ENCODE results near the gene MED4. TPM values are rescaled to one million over a fixed set of nuclear protein-coding genes. Genes with fewer than 3 reads are reported as not detected.
A peak's percentile ranks its signal among the peaks of the same experiment; 100 is the strongest.

Gene MED4, protein sequence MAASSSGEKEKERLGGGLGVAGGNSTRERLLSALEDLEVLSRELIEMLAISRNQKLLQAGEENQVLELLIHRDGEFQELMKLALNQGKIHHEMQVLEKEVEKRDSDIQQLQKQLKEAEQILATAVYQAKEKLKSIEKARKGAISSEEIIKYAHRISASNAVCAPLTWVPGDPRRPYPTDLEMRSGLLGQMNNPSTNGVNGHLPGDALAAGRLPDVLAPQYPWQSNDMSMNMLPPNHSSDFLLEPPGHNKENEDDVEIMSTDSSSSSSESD
- total RNA-seq, result 10 to 100 TPM; 33.9 to 36.4 TPM

DNA sequence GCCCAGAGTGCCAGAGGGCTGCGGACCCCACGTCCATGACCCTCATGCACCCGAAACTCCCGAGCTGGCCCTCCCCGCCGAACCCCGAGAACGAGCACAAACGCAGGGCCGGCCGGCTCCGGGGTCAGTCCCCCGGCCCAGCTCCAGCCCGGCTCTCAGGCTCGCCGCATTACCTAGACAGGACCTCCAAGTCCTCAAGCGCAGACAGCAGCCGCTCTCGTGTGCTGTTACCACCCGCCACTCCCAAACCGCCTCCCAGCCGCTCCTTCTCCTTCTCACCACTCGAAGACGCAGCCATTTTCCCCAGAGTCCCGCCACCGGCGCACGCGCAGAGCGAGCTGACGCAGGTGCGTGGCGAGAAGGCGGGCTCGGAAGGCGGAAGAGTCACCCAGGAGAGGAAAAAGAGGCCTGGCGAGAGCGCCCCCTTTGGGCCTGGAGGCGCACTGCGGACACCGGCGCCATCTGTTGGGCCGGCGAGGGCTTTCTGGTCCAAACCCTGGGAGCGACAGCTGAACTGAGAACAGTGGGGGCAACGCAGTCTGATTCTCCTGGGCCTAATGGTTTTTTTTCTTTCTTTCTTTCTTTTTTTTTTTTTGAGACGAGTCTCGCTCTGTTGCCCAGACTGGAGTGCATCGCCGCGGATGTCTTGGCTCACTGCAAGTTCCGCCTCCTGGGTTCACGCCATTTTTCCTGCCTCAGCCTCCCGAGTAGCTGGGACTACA, at the start of gene MED4:
MED4 (minus strand) TSS at position 324 of the 722 bp plus-strand sequence; CDS start at position 298, 26 bp downstream.
- no peaks in the 10 kb centered on the region for H3K36me3 ChIP-seq
- peak; percentile 70 for TF ChIP-seq POLR2A (IDR thresholded peaks at IDR 0.05)
- TF ChIP-seq, protein P1, sequence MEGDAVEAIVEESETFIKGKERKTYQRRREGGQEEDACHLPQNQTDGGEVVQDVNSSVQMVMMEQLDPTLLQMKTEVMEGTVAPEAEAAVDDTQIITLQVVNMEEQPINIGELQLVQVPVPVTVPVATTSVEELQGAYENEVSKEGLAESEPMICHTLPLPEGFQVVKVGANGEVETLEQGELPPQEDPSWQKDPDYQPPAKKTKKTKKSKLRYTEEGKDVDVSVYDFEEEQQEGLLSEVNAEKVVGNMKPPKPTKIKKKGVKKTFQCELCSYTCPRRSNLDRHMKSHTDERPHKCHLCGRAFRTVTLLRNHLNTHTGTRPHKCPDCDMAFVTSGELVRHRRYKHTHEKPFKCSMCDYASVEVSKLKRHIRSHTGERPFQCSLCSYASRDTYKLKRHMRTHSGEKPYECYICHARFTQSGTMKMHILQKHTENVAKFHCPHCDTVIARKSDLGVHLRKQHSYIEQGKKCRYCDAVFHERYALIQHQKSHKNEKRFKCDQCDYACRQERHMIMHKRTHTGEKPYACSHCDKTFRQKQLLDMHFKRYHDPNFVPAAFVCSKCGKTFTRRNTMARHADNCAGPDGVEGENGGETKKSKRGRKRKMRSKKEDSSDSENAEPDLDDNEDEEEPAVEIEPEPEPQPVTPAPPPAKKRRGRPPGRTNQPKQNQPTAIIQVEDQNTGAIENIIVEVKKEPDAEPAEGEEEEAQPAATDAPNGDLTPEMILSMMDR (IDR thresholded peaks at IDR 0.05), result peak; percentile 97 to 99 (median 99)
- TF ChIP-seq POLR2AphosphoS5 (IDR thresholded peaks at IDR 0.05), result peak; percentile 99
- DNase-seq (ENCODE audit: low spot score), result peak; percentile 91
- H3K27ac ChIP-seq, result peak within 1 kb of the TSS; percentile 77 to 83
- intact Hi-C loops (cut with DNase I), result loop anchor here (2.0 to 10.0 kb wide), 3 partner anchors 28 to 210 kb away; partner anchors contain the start of genes ITM2B and RB1
- no peaks in the 10 kb centered on the region for H3K9me3 ChIP-seq
- no peaks in the 10 kb centered on the region for H3K4me1 ChIP-seq (replicated peaks)
- WGBS, result 9% methylated on average over 54 of the region's 54 CpGs
- no peaks in the 10 kb centered on the region for H3K27me3 ChIP-seq (replicated peaks; ENCODE audit: insufficient read depth)
- peak within 1 kb of the TSS; percentile 96 to 97 for H3K4me3 ChIP-seq

DNA sequence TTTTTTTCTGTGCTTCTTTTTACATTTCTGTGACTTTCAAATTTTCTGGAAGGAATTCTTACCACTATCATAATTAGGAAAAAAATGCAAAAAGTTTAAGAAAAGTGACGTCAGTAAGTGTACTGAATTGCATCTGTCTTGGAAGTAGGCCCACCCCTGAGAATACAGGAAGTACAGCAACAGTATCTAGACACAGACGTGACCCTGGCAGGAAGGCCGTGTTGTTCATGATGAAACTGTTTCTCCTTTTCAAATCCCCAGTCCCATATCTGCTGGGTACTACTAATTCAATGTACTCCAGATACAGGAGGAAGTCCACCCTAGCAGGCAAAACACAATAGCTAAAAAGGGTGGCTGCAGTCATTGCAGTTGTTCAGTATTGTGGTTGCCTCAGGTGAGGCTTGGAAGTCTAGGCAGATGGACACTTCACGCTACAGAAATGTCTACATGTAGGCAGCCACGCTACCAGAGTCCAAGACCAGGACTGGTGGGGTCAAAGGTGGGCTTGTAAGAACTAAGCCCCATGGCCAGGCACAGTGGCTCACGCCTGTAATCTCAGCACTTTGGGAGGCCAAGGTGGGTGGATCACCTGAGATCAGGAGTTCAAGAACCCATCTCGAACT, 49.6 kb upstream of the MED4 start:
- Histone ChIP-seq H3K9me3 (no peaks in the 10 kb centered on the region), H3K36me3 (no peaks in the 10 kb centered on the region), H3K4me3 (no peak overlapping the region), H3K27ac (no peak overlapping the region), H3K4me1 (replicated peaks) (no peaks in the 10 kb centered on the region), H3K27me3 (replicated peaks; ENCODE audit: insufficient read depth) (no peaks in the 10 kb centered on the region)
- WGBS, result 82% methylated on average over 7 of the region's 7 CpGs
- TF ChIP-seq POLR2A (IDR thresholded peaks at IDR 0.05) (no peak), POLR2AphosphoS5 (IDR thresholded peaks at IDR 0.05) (no peak)
- TF ChIP-seq, protein P1 (IDR thresholded peaks at IDR 0.05), result no peak
- intact Hi-C loops (cut with DNase I), result no loop called here
- DNase-seq (ENCODE audit: low spot score), result no peak

DNA sequence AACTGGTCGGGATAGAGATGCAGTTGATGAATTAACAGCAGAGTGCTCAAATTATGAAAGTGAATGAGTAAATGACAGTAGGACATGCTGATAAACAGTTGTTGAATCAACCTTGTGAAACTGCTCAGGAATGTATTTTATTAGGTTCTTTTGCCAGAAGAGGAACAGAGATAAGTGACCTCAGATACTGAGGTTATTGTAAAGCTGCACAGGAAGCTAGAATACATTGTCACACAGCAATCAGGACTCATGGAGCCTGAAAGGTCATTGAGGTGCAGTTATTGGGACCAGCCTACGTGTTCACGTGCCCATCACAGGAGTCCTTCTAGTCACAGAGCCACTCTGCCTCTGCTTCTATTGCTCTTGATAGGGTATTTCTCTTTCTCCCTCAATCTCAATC, 47.5 kb upstream of the MED4 start:
- no peaks in the 10 kb centered on the region for H3K27me3 ChIP-seq (replicated peaks; ENCODE audit: insufficient read depth)
- no peak overlapping the region for H3K4me3 ChIP-seq
- no peaks in the 10 kb centered on the region for H3K9me3 ChIP-seq
- TF ChIP-seq POLR2A (IDR thresholded peaks at IDR 0.05), result no peak
- TF ChIP-seq POLR2AphosphoS5 (IDR thresholded peaks at IDR 0.05), result no peak
- TF ChIP-seq, protein P1 (IDR thresholded peaks at IDR 0.05), result no peak
- H3K27ac ChIP-seq, result no peak overlapping the region
- intact Hi-C loops (cut with DNase I), result no loop called here
- no peak for DNase-seq (ENCODE audit: low spot score)
- H3K4me1 ChIP-seq (replicated peaks), result no peaks in the 10 kb centered on the region
- 68% methylated on average over 3 of the region's 3 CpGs for WGBS
- H3K36me3 ChIP-seq, result no peaks in the 10 kb centered on the region

DNA sequence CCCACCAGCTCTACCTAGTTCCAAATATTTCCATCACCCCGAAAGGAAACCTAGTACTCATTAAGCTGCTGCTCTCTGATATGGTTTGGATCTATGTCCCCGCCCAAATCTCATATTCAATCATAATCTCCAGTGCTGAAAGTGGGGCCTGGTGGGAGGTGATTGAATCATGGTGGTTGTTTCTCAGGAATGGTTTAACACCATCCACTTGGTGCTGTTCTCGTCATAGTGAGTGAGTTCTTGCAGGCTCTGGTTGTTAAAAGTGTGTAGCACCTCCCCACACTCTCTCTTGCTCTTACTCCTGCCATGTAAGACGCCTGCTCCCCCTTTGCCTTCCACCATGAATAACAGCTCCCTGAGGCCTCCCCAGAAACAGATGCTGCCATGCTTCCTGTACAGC, 43.4 kb upstream of the MED4 start:
- DNase-seq (ENCODE audit: low spot score), result no peak
- 90% methylated on average over 4 of the region's 4 CpGs for WGBS
- no peak overlapping the region for H3K4me3 ChIP-seq
- TF ChIP-seq, protein P1 (IDR thresholded peaks at IDR 0.05), result no peak
- no peaks in the 10 kb centered on the region for H3K36me3 ChIP-seq
- no peaks in the 10 kb centered on the region for H3K4me1 ChIP-seq (replicated peaks)
- H3K27ac ChIP-seq, result no peak overlapping the region
- H3K9me3 ChIP-seq, result no peaks in the 10 kb centered on the region
- intact Hi-C loops (cut with DNase I), result no loop called here
- H3K27me3 ChIP-seq (replicated peaks; ENCODE audit: insufficient read depth), result no peaks in the 10 kb centered on the region

Data from prostate gland (tissue), 2 donors.